AG09319 (cell line): ENCODE measurements around the gene POLR2I.

Source experiments
- DNase-seq: peaks from one replicate; pipeline ENCODE4 v3.0.0-alpha.2; 2010; ENCODE audit warnings: low read depth; ENCODE audit errors: extremely low read depth
- CTCF ChIP-seq: IDR thresholded peaks from 2 replicates; pipeline ENCODE4 v1.5.1; 2011; ENCODE audit warnings: low read depth, mild to moderate bottlenecking, inconsistent platforms, low read length, moderate library complexity

The POLR2I gene

GRCh38 chr19:36151144-36152018, 36.7 kb upstream of the POLR2I start:
- DNase-seq = no peak
- TF ChIP-seq CTCF = no peak

GRCh38 chr19:36150586-36150985, 35.9 kb upstream of the POLR2I start:
- no peak for TF ChIP-seq CTCF
- DNase-seq = no peak

GRCh38 chr19:36149673-36150406, 35.2 kb upstream of the POLR2I start:
- DNase-seq = no peak
- no peak for TF ChIP-seq CTCF

GRCh38 chr19:36144624-36145023, 29.9 kb upstream of the POLR2I start:
- no peak for TF ChIP-seq CTCF

GRCh38 chr19:36142496-36142895, 27.8 kb upstream of the POLR2I start:
- no peak for TF ChIP-seq CTCF
- DNase-seq = no peak

More at GRCh38 chr19:36144624-36145023, 29.9 kb upstream of the POLR2I start:
- no peak for DNase-seq

GRCh38 chr19:36142046-36142445, 27.4 kb upstream of the POLR2I start:
- DNase-seq = no peak
- TF ChIP-seq CTCF = no peak
